Thoracic aorta (tissue), 2 donors: ENCODE data around the gene NINJ2. TPM values are rescaled to one million over a fixed set of nuclear protein-coding genes. Genes with fewer than 3 reads are reported as not detected.
A peak's percentile ranks its signal among the peaks of the same experiment; 100 is the strongest.
"Not testable (repeated sequence)": the region's sequence is repeated elsewhere in the genome, so short reads cannot be mapped to it uniquely, and the experiment has no call there.

Experiments
- ATAC-seq: fragments of 150-250 bp; one replicate; pipeline ENCODE4 v1.8.0; 2017; ENCODE audit warnings: low read depth; ENCODE audit not compliant: insufficient number of reproducible peaks, low FRiP score
- DNase-seq: peaks from one replicate; pipeline ENCODE4 v3.0.0-alpha.2; 2020; ENCODE audit warnings: low spot score
- H3K27ac ChIP-seq, 2 donors: fragments of 200-600 bp; sonication (generic); 1 replicate in 1 of 2; 2 replicates in 1 of 2; pipeline ENCODE4 v1.5.1; 2016; ENCODE audit warnings: mild to moderate bottlenecking in 2 of 2, moderate library complexity in 2 of 2
- H3K27me3 ChIP-seq: fragments of 200-600 bp; sonication (generic); replicated peaks from 2 replicates; pipeline ENCODE4 v1.6.0; 2016; ENCODE audit warnings: mild to moderate bottlenecking; ENCODE audit not compliant: insufficient read depth
- H3K36me3 ChIP-seq: fragments of 200-600 bp; sonication (generic); one replicate; pipeline ENCODE4 v1.5.1; 2016
- H3K4me1 ChIP-seq, 2 donors: fragments of 200-600 bp; sonication (generic); 1 replicate in 1 of 2; 2 replicates in 1 of 2; pipeline versions ENCODE4 v1.5.1 to v1.6.0; 2016; ENCODE audit warnings: low read depth in 2 of 2, mild to moderate bottlenecking in 1 of 2; ENCODE audit not compliant: control insufficient read depth in 1 of 2
- H3K4me3 ChIP-seq: fragments of 200-600 bp; sonication (generic); 2 replicates; pipeline ENCODE4 v1.5.1; 2016; ENCODE audit warnings: mild to moderate bottlenecking
- H3K9me3 ChIP-seq: fragments of 200-600 bp; sonication (generic); 2 replicates; pipeline ENCODE4 v1.5.1; 2016
- CTCF ChIP-seq: fragments of 200-600 bp; sonication (generic); IDR thresholded peaks from one replicate; pipeline ENCODE4 v1.5.1; 2019; ENCODE audit warnings: antibody characterized with exemption
- total RNA-seq, 2 donors: library from RNA; depleted of rRNA; stranded (reverse); fragments of >200 nt; gene quantifications; one replicate each; pipeline versions ENCODE4 v1.1.0 to v1.2.3, GENCODE V29; 2016

NINJ2 gene
- total RNA-seq, 2 donors from 2014 or later, result 2.4 to 5.3 TPM

DNA sequence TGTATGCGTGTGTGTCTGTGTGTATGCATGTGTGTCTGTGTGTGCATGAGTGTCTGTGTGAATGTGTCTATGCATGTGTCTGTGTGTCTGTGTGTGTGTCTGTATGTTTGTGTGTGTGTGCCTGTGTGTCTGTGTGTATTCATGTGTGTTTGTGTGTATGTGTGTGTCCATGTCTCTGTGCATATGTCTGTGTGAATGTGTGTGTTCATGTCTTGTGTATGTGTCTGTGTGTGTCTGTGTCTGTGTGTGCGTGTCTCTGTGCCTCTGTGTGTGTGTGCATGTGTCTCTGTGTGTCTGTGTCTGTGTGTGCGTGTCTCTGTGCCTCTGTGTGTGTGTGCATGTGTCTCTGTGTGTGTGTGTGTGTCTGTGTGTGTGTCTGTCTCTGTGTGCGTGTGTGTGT lies 82.4 kb downstream of the NINJ2 start:
- H3K9me3 ChIP-seq, result no peaks in the 10 kb centered on the region

DNA sequence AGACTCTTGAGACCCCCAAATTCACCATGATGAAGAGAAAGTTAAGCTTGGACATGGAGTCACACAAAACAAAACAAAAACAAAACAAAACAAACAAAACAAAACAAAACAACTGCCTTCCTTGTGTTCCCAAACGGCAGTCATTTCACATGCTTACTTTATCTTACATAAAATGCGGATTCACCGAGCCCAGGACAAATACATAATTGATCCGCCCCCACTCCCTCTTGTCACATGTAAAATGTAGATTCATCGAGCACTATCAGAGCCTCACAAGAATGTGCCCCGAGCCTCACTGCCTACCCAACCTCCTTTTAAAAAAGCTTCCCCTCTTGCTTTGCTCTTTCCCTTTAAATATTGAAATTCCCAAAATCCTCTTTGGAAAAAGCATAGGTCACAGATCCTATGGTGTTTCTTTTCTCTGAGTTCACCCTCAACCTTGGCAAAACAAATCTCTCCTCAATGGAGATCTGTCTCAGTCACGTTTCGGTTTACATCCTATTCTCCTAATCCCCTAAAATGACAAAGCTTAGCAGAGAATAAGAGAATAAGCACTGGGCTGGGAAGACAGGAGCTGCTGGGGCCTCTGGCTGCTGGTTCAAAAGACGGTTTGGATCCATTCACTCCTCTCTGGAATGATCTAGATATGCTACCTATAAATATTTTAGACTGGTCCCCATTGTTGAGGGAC lies 83.7 kb downstream of the NINJ2 start:
- ATAC-seq (no peak), DNase-seq (no peak)
- no peak for TF ChIP-seq CTCF
- H3K4me3 ChIP-seq, result no peak overlapping the region
- no peaks in the 10 kb centered on the region for H3K36me3 ChIP-seq
- no peak overlapping the region for H3K27ac ChIP-seq
- peaks cover 4 to 19% of the 10 kb centered on the region in 2 donors for H3K4me1 ChIP-seq
- no peaks in the 10 kb centered on the region for H3K27me3 ChIP-seq
- H3K9me3 ChIP-seq, result no peaks in the 10 kb centered on the region

More for the DNA sequence above, 82.4 kb downstream of the NINJ2 start:
- H3K4me3 ChIP-seq, result no peak overlapping the region
- DNase-seq, result no peak
- ATAC-seq, result no peak
- peaks cover 4 to 10% of the 10 kb centered on the region in 2 donors for H3K4me1 ChIP-seq
- H3K36me3 ChIP-seq, result no peaks in the 10 kb centered on the region
- H3K27me3 ChIP-seq, result no peaks in the 10 kb centered on the region
- no peak overlapping the region for H3K27ac ChIP-seq
- no peak for TF ChIP-seq CTCF

DNA sequence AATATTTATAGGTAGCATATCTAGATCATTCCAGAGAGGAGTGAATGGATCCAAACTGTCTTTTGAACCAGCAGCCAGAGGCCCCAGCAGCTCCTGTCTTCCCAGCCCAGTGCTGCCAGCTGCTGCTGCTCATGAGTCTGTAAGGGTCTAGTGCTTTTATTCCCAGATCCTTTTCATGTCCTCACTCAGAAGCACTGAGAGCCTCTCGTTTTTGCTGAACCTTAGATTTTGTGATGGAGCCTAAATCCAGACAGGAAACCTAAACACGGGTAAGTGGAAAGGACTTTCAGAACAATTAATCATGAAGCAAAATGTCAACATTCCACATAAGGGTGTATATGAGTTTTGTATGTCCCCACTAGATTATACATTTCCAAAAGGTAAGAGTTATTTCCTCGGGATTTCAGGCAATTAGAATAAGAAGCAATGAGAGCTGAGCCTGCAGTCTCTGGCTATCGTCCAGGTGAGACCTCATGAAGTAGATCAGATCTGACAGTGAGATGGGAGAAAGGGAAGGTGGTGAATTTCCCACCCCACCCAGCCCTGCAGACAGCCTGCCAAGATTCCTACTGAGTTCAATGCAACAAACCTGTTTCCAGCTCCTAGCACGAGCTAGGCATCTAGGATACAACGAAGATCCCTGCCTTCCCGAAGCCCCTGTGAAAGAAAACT lies 84.4 kb downstream of the NINJ2 start:
- H3K36me3 ChIP-seq, result no peaks in the 10 kb centered on the region
- H3K4me3 ChIP-seq, result no peak overlapping the region
- H3K27ac ChIP-seq, result no peak overlapping the region
- H3K9me3 ChIP-seq, result no peaks in the 10 kb centered on the region
- H3K4me1 ChIP-seq, result peaks cover 4 to 19% of the 10 kb centered on the region in 2 donors
- DNase-seq, result no peak
- ATAC-seq, result no peak
- no peaks in the 10 kb centered on the region for H3K27me3 ChIP-seq
- no peak for TF ChIP-seq CTCF

DNA sequence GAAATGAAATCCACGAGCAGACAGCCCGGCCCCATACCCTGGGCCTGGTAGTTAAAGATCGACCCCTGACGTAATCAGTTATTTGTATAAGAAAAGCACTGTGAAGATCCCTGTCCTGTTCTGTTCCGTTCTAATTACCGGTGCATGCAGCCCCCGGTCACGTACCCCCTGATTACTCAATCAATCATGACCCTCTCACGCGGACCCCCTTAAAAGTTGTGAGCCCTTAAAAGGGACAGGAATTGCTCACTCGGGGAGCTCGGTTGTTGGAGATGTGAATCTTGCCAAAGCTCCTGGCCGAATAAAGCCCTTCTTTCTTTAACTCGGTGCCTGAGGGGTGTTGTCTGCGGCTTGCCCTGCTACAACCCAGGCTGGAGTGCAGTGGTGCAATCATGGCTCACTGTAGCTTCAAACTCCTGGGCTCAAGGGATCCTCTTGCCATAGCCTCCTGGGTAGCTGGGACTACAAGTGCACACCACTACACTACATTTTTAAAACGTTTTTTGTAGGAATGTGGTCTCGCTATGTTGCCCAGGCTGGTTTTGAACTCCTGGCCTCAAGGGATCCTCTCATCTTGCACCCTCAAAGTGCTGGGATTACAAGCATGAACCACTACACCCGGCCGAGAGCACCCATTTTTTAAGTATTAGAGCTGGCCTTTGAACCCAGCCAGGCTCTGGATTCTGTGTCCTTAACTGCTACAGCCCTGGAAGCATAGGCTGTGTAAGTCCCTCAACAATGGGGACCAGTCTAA lies 85.1 kb downstream of the NINJ2 start:
- not testable (repeated sequence) for H3K27me3 ChIP-seq, H3K27ac ChIP-seq, H3K4me3 ChIP-seq, H3K36me3 ChIP-seq, DNase-seq, H3K9me3 ChIP-seq, ATAC-seq
- peaks cover 4 to 19% of the 10 kb centered on the region in 2 donors for H3K4me1 ChIP-seq

- H3K27me3 ChIP-seq, result no peaks in the 10 kb centered on the region
- TF ChIP-seq CTCF, result no peak
- no peaks in the 10 kb centered on the region for H3K36me3 ChIP-seq
- peak overlapping the region; percentile 68 to 75 for H3K27ac ChIP-seq
- H3K9me3 ChIP-seq, result no peaks in the 10 kb centered on the region
- ATAC-seq, result no peak
- H3K4me1 ChIP-seq, result peaks cover 8 to 28% of the 10 kb centered on the region in 2 donors
- H3K4me3 ChIP-seq, result peak overlapping the region; percentile 53
- no peak for DNase-seq
Measured at GRCh38 chr12:576615-577110, 86.6 kb downstream of the NINJ2 start.
